ENCODE results near the gene DUSP6. TPM values are rescaled to one million over a fixed set of nuclear protein-coding genes. Genes with fewer than 3 reads are reported as not detected.

The DUSP6 gene
- total and polyA plus RNA-seq, 4 donors: 24.1 to 37.0 (median 35.3) TPM

- no peak overlapping the region for H3K9ac ChIP-seq (ENCODE audit: low read depth in 1 of 2, low read length in 2 of 2)
- no peak for TF ChIP-seq REST (IDR thresholded peaks at IDR 0.05)
- TF ChIP-seq RAD21 (IDR thresholded peaks at IDR 0.05): no peak
- TF ChIP-seq HNF4G (IDR thresholded peaks at IDR 0.05): no peak
- TF ChIP-seq MAX (IDR thresholded peaks at IDR 0.05): no peak
- TF ChIP-seq JUND (IDR thresholded peaks at IDR 0.05): no peak
- TF ChIP-seq FOXA2 (IDR thresholded peaks at IDR 0.05): no peak
- TF ChIP-seq TAF1 (conservative IDR thresholded peaks at IDR 0.05): no peak
- TF ChIP-seq EGR1 (IDR thresholded peaks at IDR 0.05; ENCODE audit: low read depth in 2 of 2): no peak
- TF ChIP-seq GABPA (IDR thresholded peaks at IDR 0.05 in 1 of 2, conservative IDR thresholded peaks at IDR 0.05 in 1 of 2): no peak
- no peak for TF ChIP-seq NR2F2 (IDR thresholded peaks at IDR 0.05)
- TF ChIP-seq ZBTB33 (IDR thresholded peaks at IDR 0.05): no peak
- no peak for TF ChIP-seq ATF3 (IDR thresholded peaks at IDR 0.05)
- no peak for TF ChIP-seq SP1 (IDR thresholded peaks at IDR 0.05)
- no peak for TF ChIP-seq RXRA (IDR thresholded peaks at IDR 0.05)
- no peak for TF ChIP-seq FOXA1 (IDR thresholded peaks at IDR 0.05)
- no peak for TF ChIP-seq HNF4A (conservative IDR thresholded peaks at IDR 0.05)
- no peak for TF ChIP-seq CTCF (IDR thresholded peaks at IDR 0.05; ENCODE audit: low read depth, low read length, missing input control)
- H3K27me3 ChIP-seq (ENCODE audit: control insufficient read depth in 4 of 4, insufficient read depth in 4 of 4, low read length in 3 of 4): no peaks in the 10 kb centered on the region
- DNase-seq (ENCODE audit: low spot score): no peak
- no peak overlapping the region for H3K4me3 ChIP-seq (ENCODE audit: low read depth in 1 of 3, low read length in 3 of 3)
- H3K9me3 ChIP-seq (ENCODE audit: control insufficient read depth in 4 of 4, low read length in 3 of 4): no peaks in the 10 kb centered on the region
- peaks cover 0 to 3% (median 0%) of the 10 kb centered on the region in 4 donors for H3K4me1 ChIP-seq (ENCODE audit: control insufficient read depth in 4 of 4, insufficient read depth in 4 of 4, low read length in 3 of 4)
- WGBS: 83% methylated on average over 8 of the region's 8 CpGs
- no peak overlapping the region for H3K27ac ChIP-seq (ENCODE audit: low read depth in 1 of 2, low read length in 2 of 2)
- H3K36me3 ChIP-seq (ENCODE audit: control insufficient read depth in 4 of 4, insufficient read depth in 3 of 4, low read depth in 1 of 4, low read length in 3 of 4): no peaks in the 10 kb centered on the region
These were observed 24.7 kb downstream of the DUSP6 start for GRCh38 chr12:89327486-89328094.

Measured in liver (tissue), 9 donors.